Muscle layer of duodenum (tissue), 2 donors: ENCODE measurements around the gene SIGLECL1.
A peak's percentile ranks its signal among the peaks of the same experiment; 100 is the strongest.
"Not testable (repeated sequence)": the region's sequence is repeated elsewhere in the genome, so short reads cannot be mapped to it uniquely, and the experiment has no call there.

ENCODE experiments used
- H3K27ac ChIP-seq: one replicate; pipeline ENCODE4 v1.7.0; 2013; ENCODE audit warnings: mild to moderate bottlenecking, low read length
- H3K27me3 ChIP-seq: one replicate; pipeline ENCODE4 v1.7.0; 2013; ENCODE audit warnings: low read depth, mild to moderate bottlenecking, control low read depth, low read length
- H3K36me3 ChIP-seq, 2 donors: one replicate each; pipeline ENCODE4 v1.7.0; 2013; ENCODE audit warnings: low read length in 2 of 2, control low read depth in 1 of 2, mild to moderate bottlenecking in 1 of 2; ENCODE audit not compliant: insufficient read depth in 2 of 2, control insufficient read depth in 1 of 2
- H3K4me1 ChIP-seq, 2 donors: one replicate each; pipeline ENCODE4 v1.7.0; 2013; ENCODE audit warnings: low read length in 2 of 2, mild to moderate bottlenecking in 2 of 2, control low read depth in 1 of 2, moderate library complexity in 1 of 2; ENCODE audit not compliant: insufficient read depth in 2 of 2, control insufficient read depth in 1 of 2
- H3K4me3 ChIP-seq, 2 donors: one replicate each; pipeline ENCODE4 v1.7.0; 2013; ENCODE audit warnings: low read length in 2 of 2, low read depth in 1 of 2, mild to moderate bottlenecking in 1 of 2
- H3K9me3 ChIP-seq, 2 donors: one replicate each; pipeline ENCODE4 v1.7.0; 2013; ENCODE audit warnings: low read length in 2 of 2, control low read depth in 1 of 2, mild to moderate bottlenecking in 1 of 2; ENCODE audit not compliant: control insufficient read depth in 1 of 2
- donor health status: healthy.

The SIGLECL1 gene

GRCh38 chr19:51224898-51225393, 25.9 kb upstream of the SIGLECL1 start, which contains the start of gene CD33:
Gene CD33 (plus strand): TSS chr19:51225080. CDS start chr19:51225119, 39 bp downstream.
- peak within 1 kb of the TSS; percentile 17 to 26 for H3K4me3 ChIP-seq
- H3K27me3 ChIP-seq, result not testable (repeated sequence)

GRCh38 chr19:51226067-51226466, 24.8 kb upstream of the SIGLECL1 start:
- Histone ChIP-seq H3K9me3 (no peaks in the 10 kb centered on the region), H3K27ac (no peak overlapping the region), H3K4me3 (peak overlapping the region in 1 of 2 donors; percentile 16), H3K36me3 (no peaks in the 10 kb centered on the region), H3K4me1 (no peaks in the 10 kb centered on the region), H3K27me3 (no peaks in the 10 kb centered on the region)

More at GRCh38 chr19:51224898-51225393, 25.9 kb upstream of the SIGLECL1 start, which contains the start of gene CD33:
- H3K4me1 ChIP-seq, H3K36me3 ChIP-seq, H3K9me3 ChIP-seq, H3K27ac ChIP-seq: not testable (repeated sequence)

DNA sequence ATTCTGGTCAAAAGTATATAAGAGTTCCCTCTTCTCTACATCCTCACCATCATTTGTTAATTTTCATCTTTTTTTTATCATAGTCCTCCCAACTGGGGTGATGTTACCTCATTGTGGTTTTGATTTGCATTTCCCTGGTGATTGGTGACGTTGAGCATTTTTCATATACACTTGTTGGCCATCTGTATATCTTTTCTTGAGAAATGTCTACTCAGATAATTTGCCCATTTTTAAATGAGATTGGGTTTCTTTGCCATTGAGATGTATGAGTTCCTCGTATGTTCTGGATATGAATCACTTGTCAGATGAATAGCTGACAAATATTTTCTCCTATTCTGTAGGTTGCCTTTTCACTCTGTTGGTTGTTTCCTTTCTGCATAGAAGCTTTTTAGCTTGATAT, 23.6 kb upstream of the SIGLECL1 start:
- no peak overlapping the region for H3K4me3 ChIP-seq
- H3K4me1 ChIP-seq, result no peaks in the 10 kb centered on the region
- H3K27me3 ChIP-seq, result no peaks in the 10 kb centered on the region
- no peak overlapping the region for H3K27ac ChIP-seq
- H3K36me3 ChIP-seq, result no peaks in the 10 kb centered on the region
- no peaks in the 10 kb centered on the region for H3K9me3 ChIP-seq

DNA sequence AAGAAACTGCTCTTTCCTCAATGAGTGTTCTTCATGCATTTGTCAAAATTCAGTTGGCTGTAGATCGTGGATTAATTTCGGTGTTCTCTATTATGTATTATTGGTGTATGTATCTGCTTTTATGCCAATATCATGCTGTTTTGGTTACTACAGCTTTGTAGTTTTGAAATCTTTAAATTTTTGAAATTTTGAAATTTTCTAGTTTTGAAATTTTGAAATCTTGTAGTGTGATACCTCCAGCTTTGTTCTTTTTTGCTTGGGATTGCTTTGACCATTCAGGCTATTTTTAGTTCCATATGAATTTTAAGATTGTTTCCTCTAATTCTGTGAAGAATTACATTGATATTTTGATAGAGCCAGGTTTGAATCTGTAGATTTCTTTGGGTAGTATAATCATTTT, 22.9 kb upstream of the SIGLECL1 start:
- H3K27ac ChIP-seq, result no peak overlapping the region
- H3K4me1 ChIP-seq, result no peaks in the 10 kb centered on the region
- no peaks in the 10 kb centered on the region for H3K27me3 ChIP-seq
- no peak overlapping the region for H3K4me3 ChIP-seq
- H3K9me3 ChIP-seq, result no peaks in the 10 kb centered on the region
- no peaks in the 10 kb centered on the region for H3K36me3 ChIP-seq

- no peaks in the 10 kb centered on the region for H3K9me3 ChIP-seq
- H3K27me3 ChIP-seq, result no peaks in the 10 kb centered on the region
- no peaks in the 10 kb centered on the region for H3K36me3 ChIP-seq
- no peak overlapping the region for H3K27ac ChIP-seq
- no peaks in the 10 kb centered on the region for H3K4me1 ChIP-seq
- no peak overlapping the region for H3K4me3 ChIP-seq
Observed at GRCh38 chr19:51240866-51241265, 10.0 kb upstream of the SIGLECL1 start.

GRCh38 chr19:51242881-51243630, 7.8 kb upstream of the SIGLECL1 start:
- Histone ChIP-seq H3K36me3 (no peaks in the 10 kb centered on the region), H3K27me3 (no peaks in the 10 kb centered on the region), H3K4me1 (no peaks in the 10 kb centered on the region), H3K4me3 (no peak overlapping the region), H3K27ac (no peak overlapping the region), H3K9me3 (no peaks in the 10 kb centered on the region)

DNA sequence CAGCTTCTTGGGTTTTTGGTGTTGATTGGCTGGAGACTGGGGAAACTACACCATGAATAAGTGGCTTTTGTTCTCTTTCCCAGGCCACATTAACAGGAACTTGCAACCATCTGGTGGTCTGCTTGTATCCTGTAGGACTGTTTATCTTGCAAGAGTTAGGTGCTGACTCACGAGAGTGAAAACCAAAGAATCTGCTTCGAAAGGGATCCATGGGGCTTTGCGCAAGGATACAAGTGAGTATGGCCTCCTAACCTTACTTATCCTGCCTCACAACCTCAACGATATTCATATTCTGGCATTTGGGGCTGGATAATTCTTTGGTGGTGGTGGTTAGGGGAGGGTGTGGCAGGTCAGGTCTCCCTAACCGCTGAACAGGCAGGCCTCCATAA, 4.7 kb upstream of the SIGLECL1 start:
- H3K4me1 ChIP-seq, result no peaks in the 10 kb centered on the region
- H3K9me3 ChIP-seq, result no peaks in the 10 kb centered on the region
- no peak overlapping the region for H3K4me3 ChIP-seq
- no peaks in the 10 kb centered on the region for H3K36me3 ChIP-seq
- no peak overlapping the region for H3K27ac ChIP-seq
- H3K27me3 ChIP-seq, result no peaks in the 10 kb centered on the region

GRCh38 chr19:51247972-51248590, 2.8 kb upstream of the SIGLECL1 start:
- Histone ChIP-seq H3K9me3 (no peaks in the 10 kb centered on the region), H3K36me3 (no peaks in the 10 kb centered on the region), H3K27ac (no peak overlapping the region), H3K4me1 (no peaks in the 10 kb centered on the region), H3K4me3 (no peak overlapping the region), H3K27me3 (no peaks in the 10 kb centered on the region)

DNA sequence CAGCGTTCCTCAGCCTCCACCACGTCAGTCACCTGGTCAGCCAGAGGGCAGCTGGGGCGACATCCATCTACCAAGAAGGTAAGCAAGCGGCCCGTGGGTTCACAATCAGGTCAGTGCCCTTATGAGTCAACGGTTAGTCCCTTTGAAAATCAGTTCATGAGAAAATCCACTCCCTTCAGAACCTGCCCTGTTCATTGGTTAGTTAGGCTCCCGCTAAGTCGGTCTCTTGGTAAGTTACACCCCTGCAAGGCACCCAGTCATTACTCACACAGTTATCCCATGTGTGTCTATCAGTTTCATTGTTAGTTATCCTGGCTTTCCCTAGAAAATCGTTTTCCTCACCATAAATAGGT, 564 bp downstream of the SIGLECL1 start:
- Histone ChIP-seq H3K9me3 (no peaks in the 10 kb centered on the region), H3K4me3 (no peak overlapping the region), H3K27me3 (no peaks in the 10 kb centered on the region), H3K4me1 (no peaks in the 10 kb centered on the region), H3K36me3 (no peaks in the 10 kb centered on the region), H3K27ac (no peak overlapping the region)

DNA sequence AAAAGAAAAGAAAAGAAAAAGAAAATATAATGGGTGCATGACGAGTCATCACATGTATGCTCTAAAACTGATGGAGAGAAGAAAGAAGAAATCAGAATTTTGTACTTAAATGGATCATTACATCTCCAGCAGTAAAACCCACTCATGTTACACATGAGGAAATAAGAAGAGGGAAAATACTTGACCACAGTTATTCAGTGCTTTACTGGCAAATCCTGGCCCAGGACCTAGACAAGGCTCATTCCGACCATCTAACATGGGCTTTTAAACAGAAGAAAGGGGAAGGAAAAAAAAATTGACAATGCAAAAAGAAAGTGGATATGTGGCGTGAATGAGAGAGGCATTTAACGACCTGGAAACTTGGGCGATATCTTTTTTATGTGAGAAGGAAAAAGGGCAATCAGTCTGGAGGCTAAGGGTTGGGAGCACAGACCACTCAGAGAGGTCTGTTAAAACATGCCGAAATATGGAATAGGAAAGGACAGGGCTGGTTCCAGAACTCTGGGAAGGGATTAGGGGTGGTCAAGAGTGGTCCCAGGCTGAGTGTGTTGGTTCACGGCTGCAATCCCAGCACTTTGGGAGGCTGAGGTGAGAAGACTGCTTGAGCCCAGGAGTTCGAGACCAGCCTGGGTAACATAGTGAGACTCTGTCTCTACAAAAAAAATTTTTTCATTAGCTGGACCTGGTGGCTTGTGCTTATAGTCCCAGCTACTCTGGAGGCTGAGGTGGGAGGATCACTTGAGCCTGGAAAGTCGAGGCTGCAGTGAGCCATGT, 1.6 kb downstream of the SIGLECL1 start:
- H3K36me3 ChIP-seq, result no peaks in the 10 kb centered on the region
- H3K27me3 ChIP-seq, result no peaks in the 10 kb centered on the region
- H3K4me1 ChIP-seq, result no peaks in the 10 kb centered on the region
- no peaks in the 10 kb centered on the region for H3K9me3 ChIP-seq
- H3K4me3 ChIP-seq, result no peak overlapping the region
- H3K27ac ChIP-seq, result no peak overlapping the region

GRCh38 chr19:51253088-51253806, 2.4 kb downstream of the SIGLECL1 start:
- Histone ChIP-seq H3K4me3 (no peak overlapping the region), H3K27ac (no peak overlapping the region), H3K9me3 (no peaks in the 10 kb centered on the region), H3K4me1 (no peaks in the 10 kb centered on the region), H3K27me3 (no peaks in the 10 kb centered on the region), H3K36me3 (no peaks in the 10 kb centered on the region)
